Adrenal gland (tissue), 12 donors: ENCODE results near the gene JPH2. TPM values are rescaled to one million over a fixed set of nuclear protein-coding genes. Genes with fewer than 3 reads are reported as not detected.

Experiments used
- DNase-seq, 7 donors: peaks; one replicate each; pipeline ENCODE4 v3.0.0-alpha.2; 2019 to 2020
- H3K27ac ChIP-seq, 5 donors: fragments of 200-600 bp; sonication (generic) in 4 of 5; 1 replicate in 3 of 5; 2 replicates in 2 of 5; pipeline versions ENCODE4 v1.5.1 to v1.8.0; 2016 to 2020; ENCODE audit warnings: mild to moderate bottlenecking in 1 of 5
- H3K27me3 ChIP-seq: fragments of 200-600 bp; 2 replicates; pipeline ENCODE4 v1.8.0; 2021
- H3K36me3 ChIP-seq, 2 donors: fragments of 200-600 bp; replicated peaks in 1 of 2; 1 replicate in 1 of 2; 2 replicates in 1 of 2; pipeline versions ENCODE4 v1.5.1 to v1.8.0; 2018 to 2022
- H3K4me1 ChIP-seq, 2 donors: fragments of 200-600 bp; replicated peaks in 1 of 2; 1 replicate in 1 of 2; 2 replicates in 1 of 2; pipeline versions ENCODE4 v1.5.1 to v1.8.0; 2018 to 2021
- H3K4me3 ChIP-seq, 4 donors: fragments of 200-600 bp; sonication (generic) in 3 of 4; one replicate each; pipeline ENCODE4 v1.5.1; 2016 to 2018
- H3K9me3 ChIP-seq, 3 donors: fragments of 200-600 bp; sonication (generic) in 1 of 3; replicated peaks in 1 of 3; 1 replicate in 2 of 3; 2 replicates in 1 of 3; pipeline versions ENCODE4 v1.5.1 to v1.8.0; 2016 to 2021
- POLR2A ChIP-seq, 2 donors: fragments of 450-650 bp; IDR thresholded peaks; one replicate each; pipeline ENCODE4 v1.6.1; 2017; ENCODE audit warnings: antibody characterized with exemption in 2 of 2, mild to moderate bottlenecking in 2 of 2, moderate library complexity in 1 of 2
- WGBS, 4 donors: extraction: QIAGEN DNeasy Blood & Tissue Kit in 2 of 4; methylation state at CpG; one replicate each; pipeline versions ENCODE4 v1.1.5 to v1.1.7; 2013 to 2017; 5-methylcytosine and 5-hydroxymethylcytosine counted together
- intact Hi-C, 2 donors: fragments of 100-400 bp; cut with DNase I; formaldehyde crosslinking; loops; one replicate each; pipeline versions ENCODE4 v1.14.1 to v1.15.0; 2022 to 2023
- polyA plus RNA-seq, 3 donors: library from polyadenylated mRNA; stranded (reverse); fragments of 200-250 nt in 2 of 3; fragments of 350-450 nt in 1 of 3; fragmentation: Illumina TruSeq in 1 of 3; extraction: RNeasy Lipid Tissue Mini Kit (QIAGEN cat#74804) in 1 of 3; gene quantifications; one replicate each; pipeline ENCODE4 v1.2.3, GENCODE V29; 2013 to 2014
- total RNA-seq, 9 donors: library from RNA; depleted of rRNA in 4 of 9; stranded (reverse); fragments of >200 nt in 4 of 9; fragments of 120-200 nt in 1 of 9; fragmentation: NEBNext Ultra II Directional in 1 of 9; extraction: Animal tissue kit (Norgen Biotek cat#: 25700) in 1 of 9; gene quantifications; one replicate each; pipeline versions ENCODE4 v1.1.0 to v1.2.4, GENCODE V29; 2013 to 2023
- TF ChIP-seq, protein P1 (sequence below), 6 experiments: fragments of 450-650 bp in 4 of 6; fragments of 200-600 bp in 2 of 6; sonication (generic) in 1 of 6; IDR thresholded peaks; 1 replicate in 5 of 6; 2 replicates in 1 of 6; pipeline versions ENCODE4 v1.5.1 to v1.8.0; 2016 to 2021; ENCODE audit warnings: antibody characterized with exemption in 6 of 6, mild to moderate bottlenecking in 2 of 6, moderate library complexity in 1 of 6
- donor health status: healthy with polysubstance abuse.
- donor health status: Bipolar disorder and iron deficiency.
- donor health status: DM: yes; HTN: yes; CAD: no.
- donor health status: DM: no; HTN: no; CAD: no.
- donor health status: DM: no; HTN: no; CAD: no.
- donor health status: DM: yes; HTN: yes; CAD: no.

JPH2 gene
- total and polyA plus RNA-seq, 12 donors: 0.59 to 13.0 (median 3.4) TPM

DNA sequence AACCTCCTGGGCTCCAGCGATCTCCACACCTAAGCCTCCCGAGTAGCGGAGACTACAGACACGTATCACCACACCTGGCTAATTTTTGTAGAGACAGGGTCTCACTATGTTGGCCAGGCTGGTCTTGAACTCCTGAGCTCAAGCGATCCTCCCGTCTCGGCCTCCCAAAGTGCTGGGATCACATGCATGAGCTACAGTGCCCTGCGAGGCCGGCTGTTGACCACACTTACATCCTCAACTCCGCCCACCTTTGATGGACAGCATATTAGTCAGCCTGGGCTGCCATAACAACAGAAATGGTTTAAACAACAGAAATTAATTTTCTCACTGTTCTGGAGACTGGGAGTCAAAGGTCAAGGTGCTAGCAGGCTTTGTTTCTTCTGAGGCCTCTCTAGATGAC lies 107.7 kb downstream of the JPH2 start:
- peaks cover 0 to 7% of the 10 kb centered on the region in 2 donors for H3K4me1 ChIP-seq
- H3K9me3 ChIP-seq: no peaks in the 10 kb centered on the region
- intact Hi-C loops: loop anchor here in 1 of 2 donors (5.0 kb wide), 1 partner anchor 332 kb away; no protein-coding TSS in a partner anchor
- no peaks in the 10 kb centered on the region for H3K36me3 ChIP-seq
- TF ChIP-seq, protein P1, sequence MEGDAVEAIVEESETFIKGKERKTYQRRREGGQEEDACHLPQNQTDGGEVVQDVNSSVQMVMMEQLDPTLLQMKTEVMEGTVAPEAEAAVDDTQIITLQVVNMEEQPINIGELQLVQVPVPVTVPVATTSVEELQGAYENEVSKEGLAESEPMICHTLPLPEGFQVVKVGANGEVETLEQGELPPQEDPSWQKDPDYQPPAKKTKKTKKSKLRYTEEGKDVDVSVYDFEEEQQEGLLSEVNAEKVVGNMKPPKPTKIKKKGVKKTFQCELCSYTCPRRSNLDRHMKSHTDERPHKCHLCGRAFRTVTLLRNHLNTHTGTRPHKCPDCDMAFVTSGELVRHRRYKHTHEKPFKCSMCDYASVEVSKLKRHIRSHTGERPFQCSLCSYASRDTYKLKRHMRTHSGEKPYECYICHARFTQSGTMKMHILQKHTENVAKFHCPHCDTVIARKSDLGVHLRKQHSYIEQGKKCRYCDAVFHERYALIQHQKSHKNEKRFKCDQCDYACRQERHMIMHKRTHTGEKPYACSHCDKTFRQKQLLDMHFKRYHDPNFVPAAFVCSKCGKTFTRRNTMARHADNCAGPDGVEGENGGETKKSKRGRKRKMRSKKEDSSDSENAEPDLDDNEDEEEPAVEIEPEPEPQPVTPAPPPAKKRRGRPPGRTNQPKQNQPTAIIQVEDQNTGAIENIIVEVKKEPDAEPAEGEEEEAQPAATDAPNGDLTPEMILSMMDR (IDR thresholded peaks at IDR 0.05): no peak
- TF ChIP-seq POLR2A (IDR thresholded peaks at IDR 0.05): no peak
- 91 to 97% (median 93%) methylated on average over 9 to 10 of the region's 10 CpGs for WGBS, 4 donors
- no peak overlapping the region for H3K27ac ChIP-seq
- H3K27me3 ChIP-seq: no peaks in the 10 kb centered on the region
- no peak overlapping the region for H3K4me3 ChIP-seq
- DNase-seq: peak in 1 of 7 donors; percentile 48

DNA sequence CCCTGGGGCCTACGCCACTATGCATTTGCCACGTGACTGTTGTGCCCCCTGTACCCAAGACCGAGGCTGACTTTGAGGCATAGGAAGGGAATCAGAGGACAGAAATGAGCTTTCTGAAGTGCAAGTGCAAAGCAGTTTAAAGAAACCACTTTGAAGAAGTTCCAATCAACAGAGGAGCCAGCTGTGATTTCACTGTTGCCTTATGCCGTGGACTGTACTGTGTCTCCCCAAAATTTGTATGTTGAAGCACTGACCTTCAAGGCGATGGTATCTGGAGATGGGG lies 111.1 kb downstream of the JPH2 start:
- H3K4me3 ChIP-seq: no peak overlapping the region
- peaks cover 0 to 7% of the 10 kb centered on the region in 2 donors for H3K4me1 ChIP-seq
- no peak for TF ChIP-seq POLR2A (IDR thresholded peaks at IDR 0.05)
- TF ChIP-seq, protein P1 (IDR thresholded peaks at IDR 0.05): no peak
- DNase-seq: no peak
- H3K36me3 ChIP-seq: no peaks in the 10 kb centered on the region
- H3K27me3 ChIP-seq: no peaks in the 10 kb centered on the region
- H3K27ac ChIP-seq: no peak overlapping the region
- 92 to 98% (median 93%) methylated on average over 4 to 5 of the region's 5 CpGs for WGBS, 4 donors
- intact Hi-C loops: loop anchor here in 1 of 2 donors (5.0 kb wide), 1 partner anchor 329 kb away; no protein-coding TSS in a partner anchor
- H3K9me3 ChIP-seq: no peaks in the 10 kb centered on the region

DNA sequence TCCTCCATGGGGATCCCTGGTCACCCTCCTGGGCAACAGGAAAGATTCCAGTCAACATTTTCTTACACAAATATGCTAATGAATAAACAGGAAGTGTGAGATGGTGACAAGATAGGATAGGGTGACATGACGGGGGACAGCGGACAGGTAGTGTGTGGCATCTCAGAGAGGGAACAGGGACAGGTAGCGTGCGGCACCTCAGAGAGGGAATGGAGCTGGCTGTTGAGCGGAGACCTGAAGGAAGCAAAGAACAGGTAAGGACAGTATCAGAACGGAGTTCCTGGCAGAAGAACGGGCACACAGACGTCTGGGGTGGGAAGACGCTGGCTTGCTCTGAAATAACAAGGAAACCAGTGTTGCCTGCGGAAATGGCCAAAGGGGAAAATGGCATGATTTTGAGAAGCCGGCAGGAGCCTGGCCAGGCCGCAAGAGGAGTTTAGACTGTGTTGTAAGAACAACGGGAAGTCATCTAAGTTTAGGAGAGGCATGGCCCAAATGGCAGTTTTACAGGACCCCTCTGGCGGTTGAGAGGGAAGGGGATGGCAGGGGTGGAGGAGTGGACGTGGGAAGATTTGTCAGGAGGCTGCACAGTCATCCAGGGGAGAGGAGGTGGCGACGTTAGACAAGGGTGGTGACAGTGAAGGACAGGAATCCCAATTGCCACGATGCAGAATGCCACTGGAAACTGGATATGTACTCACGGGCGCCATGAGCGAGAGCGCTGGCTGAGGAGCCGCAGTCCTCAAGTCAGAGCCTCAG lies 111.6 kb downstream of the JPH2 start:
- H3K9me3 ChIP-seq: no peaks in the 10 kb centered on the region
- WGBS, 4 donors: 89 to 91% (median 90%) methylated on average over 23 of the region's 23 CpGs
- H3K27ac ChIP-seq: no peak overlapping the region
- H3K36me3 ChIP-seq: no peaks in the 10 kb centered on the region
- DNase-seq: peak in 1 of 7 donors; percentile 44
- H3K4me3 ChIP-seq: no peak overlapping the region
- H3K27me3 ChIP-seq: no peaks in the 10 kb centered on the region
- H3K4me1 ChIP-seq: peaks cover 0 to 7% of the 10 kb centered on the region in 2 donors
- TF ChIP-seq POLR2A (IDR thresholded peaks at IDR 0.05): no peak
- TF ChIP-seq, protein P1 (IDR thresholded peaks at IDR 0.05): no peak
- intact Hi-C loops: loop anchor here in 1 of 2 donors (5.0 kb wide), 1 partner anchor 328 kb away; no protein-coding TSS in a partner anchor

DNA sequence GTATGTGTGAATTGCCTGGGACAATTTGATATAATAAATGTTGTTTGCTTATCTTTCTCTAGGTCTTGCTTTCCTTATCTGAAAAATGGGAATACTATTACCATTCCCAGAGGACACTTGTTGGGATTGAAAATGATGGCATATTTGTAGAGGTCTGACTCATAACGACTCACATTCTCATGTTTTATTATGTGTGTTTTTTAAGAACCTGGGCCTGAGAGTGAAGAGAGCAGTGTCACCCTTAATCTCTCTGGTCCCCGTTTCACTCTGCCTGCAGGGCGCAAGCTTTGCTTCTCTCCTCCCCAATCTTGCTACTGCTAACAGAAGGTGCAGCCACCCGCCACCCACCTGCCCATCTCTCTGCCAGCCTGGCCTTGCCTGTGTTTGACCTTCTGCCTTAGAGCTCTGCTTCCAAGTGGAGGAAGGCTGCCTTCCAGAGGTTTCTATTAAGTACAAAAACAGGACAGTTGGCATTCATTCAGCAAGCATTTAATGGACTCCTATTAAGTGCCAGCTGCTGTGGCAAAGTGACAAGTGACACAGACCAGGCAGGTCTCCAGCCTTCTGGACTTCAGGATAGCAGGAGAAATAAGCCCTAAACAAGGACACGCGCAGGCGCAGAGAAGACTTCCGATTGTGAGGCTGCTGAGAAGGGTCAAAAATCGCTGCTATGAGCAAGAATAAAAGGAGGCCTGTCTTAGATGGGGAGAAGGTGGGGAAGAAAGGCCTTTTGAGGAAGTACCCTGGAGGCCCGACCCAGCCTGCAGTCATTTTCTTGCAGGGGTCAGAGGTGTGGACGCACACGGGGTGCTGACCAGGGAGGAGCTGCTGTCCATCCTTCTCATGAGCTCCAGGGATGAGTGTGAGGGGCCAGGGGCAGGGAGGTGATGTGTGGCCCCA lies 112.5 kb downstream of the JPH2 start:
- intact Hi-C loops: loop anchor here in 1 of 2 donors (5.0 kb wide), 1 partner anchor 327 kb away; no protein-coding TSS in a partner anchor
- no peak overlapping the region for H3K27ac ChIP-seq
- no peak overlapping the region for H3K4me3 ChIP-seq
- no peak for TF ChIP-seq POLR2A (IDR thresholded peaks at IDR 0.05)
- TF ChIP-seq, protein P1 (IDR thresholded peaks at IDR 0.05): no peak
- H3K4me1 ChIP-seq: peaks cover 0 to 7% of the 10 kb centered on the region in 2 donors
- DNase-seq: peak in 6 of 7 donors; percentile 29 to 96 (median 46)
- no peaks in the 10 kb centered on the region for H3K27me3 ChIP-seq
- H3K9me3 ChIP-seq: no peaks in the 10 kb centered on the region
- H3K36me3 ChIP-seq: no peaks in the 10 kb centered on the region
- WGBS, 4 donors: 61 to 72% (median 67%) methylated on average over 12 of the region's 12 CpGs
